ENCODE measurements around the gene TRIM50.
A peak's percentile ranks its signal among the peaks of the same experiment; 100 is the strongest.
"Not testable (repeated sequence)": the region's sequence is repeated elsewhere in the genome, so short reads cannot be mapped to it uniquely, and the experiment has no call there.

TRIM50 gene

GRCh38 chr7:73316521-73316920 is 11.4 kb downstream of the TRIM50 start:
- DNase-seq (ENCODE audit: low read depth in 3 of 3, low spot score in 1 of 3), result no peak

- DNase-seq (ENCODE audit: low read depth in 3 of 3, low spot score in 1 of 3), result no peak
These were observed 13.6 kb downstream of the TRIM50 start for GRCh38 chr7:73314271-73314670.

- DNase-seq (ENCODE audit: low read depth in 3 of 3, low spot score in 1 of 3), result no peak
These were observed 14.4 kb downstream of the TRIM50 start for GRCh38 chr7:73313521-73313906.

GRCh38 chr7:73312831-73313520 is 14.9 kb downstream of the TRIM50 start:
- no peak for DNase-seq (ENCODE audit: low read depth in 3 of 3, low spot score in 1 of 3)

- not testable (repeated sequence) for DNase-seq (ENCODE audit: low read depth in 3 of 3, low spot score in 1 of 3)
These were observed 16.5 kb downstream of the TRIM50 start for GRCh38 chr7:73311421-73311820.

- peak; percentile 68 to 83 (median 72) for DNase-seq (ENCODE audit: low read depth in 3 of 3, low spot score in 1 of 3)
These were observed 19.1 kb downstream of the TRIM50 start, which contains the start of gene NSUN5 for GRCh38 chr7:73308665-73309214. TSS of gene NSUN5 (minus strand) at chr7:73308826. CDS start at chr7:73308790, 36 bp downstream.

- no peak for DNase-seq (ENCODE audit: low read depth in 3 of 3, low spot score in 1 of 3)
These were observed 19.7 kb downstream of the TRIM50 start for GRCh38 chr7:73308074-73308664.

GRCh38 chr7:73307436-73307835 is 20.4 kb downstream of the TRIM50 start:
- no peak for DNase-seq (ENCODE audit: low read depth in 3 of 3, low spot score in 1 of 3)

- not testable (repeated sequence) for DNase-seq (ENCODE audit: low read depth in 3 of 3, low spot score in 1 of 3)
These were observed 23.1 kb downstream of the TRIM50 start for GRCh38 chr7:73304612-73305387.

- DNase-seq (ENCODE audit: low read depth in 3 of 3, low spot score in 1 of 3), result no peak
These were observed 23.8 kb downstream of the TRIM50 start for GRCh38 chr7:73304071-73304470.

- DNase-seq (ENCODE audit: low read depth in 3 of 3, low spot score in 1 of 3), result no peak
These were observed 24.3 kb downstream of the TRIM50 start for GRCh38 chr7:73303546-73303945.

- not testable (repeated sequence) for DNase-seq (ENCODE audit: low read depth in 3 of 3, low spot score in 1 of 3)
These were observed 25.0 kb downstream of the TRIM50 start for GRCh38 chr7:73302846-73303245.

GRCh38 chr7:73301108-73301507 is 26.8 kb downstream of the TRIM50 start:
- DNase-seq (ENCODE audit: low read depth in 3 of 3, low spot score in 1 of 3), result not testable (repeated sequence)

GRCh38 chr7:73299812-73300211 is 28.1 kb downstream of the TRIM50 start:
- DNase-seq (ENCODE audit: low read depth in 3 of 3, low spot score in 1 of 3), result not testable (repeated sequence)

- DNase-seq (ENCODE audit: low read depth in 3 of 3, low spot score in 1 of 3), result not testable (repeated sequence)
These were observed 30.2 kb downstream of the TRIM50 start for GRCh38 chr7:73297706-73298105.

GRCh38 chr7:73297235-73297634 is 30.6 kb downstream of the TRIM50 start:
- DNase-seq (ENCODE audit: low read depth in 3 of 3, low spot score in 1 of 3), result not testable (repeated sequence)

- not testable (repeated sequence) for DNase-seq (ENCODE audit: low read depth in 3 of 3, low spot score in 1 of 3)
These were observed 50.7 kb downstream of the TRIM50 start for GRCh38 chr7:73277210-73277609.

GRCh38 chr7:73267813-73268212 is 60.1 kb downstream of the TRIM50 start:
- DNase-seq (ENCODE audit: low read depth in 3 of 3, low spot score in 1 of 3), result not testable (repeated sequence)

GRCh38 chr7:73266719-73267368 is 61.0 kb downstream of the TRIM50 start:
- DNase-seq (ENCODE audit: low read depth in 3 of 3, low spot score in 1 of 3), result not testable (repeated sequence)

Measured in stimulated activated CD4-positive, alpha-beta T cell treated with anti-CD3 and anti-CD28 coated beads, TNF-alpha, amount 100 ng/mL, for 1 hour (primary cell).